Measurements from ENCODE around the gene COL23A1.

COL23A1 gene

DNA sequence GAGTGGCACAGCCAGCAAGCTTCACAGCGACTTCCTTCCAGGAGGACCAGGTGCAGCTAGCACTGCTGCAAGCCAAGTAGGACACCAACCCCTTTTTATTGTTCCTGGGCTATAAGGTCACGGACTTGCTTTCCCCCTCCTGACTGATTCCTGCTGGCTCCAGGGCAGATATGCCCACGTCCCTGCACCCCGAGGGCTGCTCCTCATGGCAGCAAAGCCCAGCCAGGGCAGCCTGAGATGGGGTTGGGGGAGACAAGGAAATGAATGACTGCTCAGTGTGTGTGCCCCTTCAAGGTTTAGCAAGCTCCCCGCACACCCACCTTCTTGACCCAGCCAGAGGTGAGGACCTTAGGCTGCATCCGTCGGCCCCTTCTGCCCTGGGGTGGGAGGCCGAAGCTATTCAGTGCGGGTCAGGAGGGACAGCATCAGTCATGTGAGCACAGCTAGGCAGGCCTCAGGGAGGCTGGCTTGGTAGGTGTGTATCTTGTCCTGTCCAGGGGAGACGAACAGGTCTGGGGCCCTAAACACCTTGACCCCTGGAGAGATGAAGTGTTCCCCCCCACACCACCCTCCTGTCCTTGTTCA lies 221.4 kb downstream of the COL23A1 start:
- in situ Hi-C loops (cut with MboI; ENCODE audit: low sequenced_read_pairs): no loop called here

DNA sequence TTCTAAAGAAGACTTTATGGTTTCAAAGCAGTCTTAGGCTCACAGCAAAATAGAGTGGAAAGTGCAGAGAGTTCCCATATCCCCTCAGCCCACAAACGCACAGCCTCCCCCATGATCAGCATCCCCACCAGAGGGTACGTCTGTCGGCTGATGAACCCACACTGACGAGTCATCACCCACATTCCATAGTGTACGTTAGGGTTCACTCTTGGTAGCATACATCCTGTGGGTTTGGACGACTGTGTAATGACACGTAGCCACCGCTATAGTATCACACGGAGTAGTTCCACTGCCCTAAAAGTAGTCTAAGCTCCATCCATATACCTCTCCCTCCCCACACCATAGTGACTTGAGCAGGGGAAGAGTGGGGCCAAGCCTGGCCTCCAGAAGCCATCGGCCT lies 221.9 kb downstream of the COL23A1 start:
- in situ Hi-C loops (cut with MboI; ENCODE audit: low sequenced_read_pairs): no loop called here

DNA sequence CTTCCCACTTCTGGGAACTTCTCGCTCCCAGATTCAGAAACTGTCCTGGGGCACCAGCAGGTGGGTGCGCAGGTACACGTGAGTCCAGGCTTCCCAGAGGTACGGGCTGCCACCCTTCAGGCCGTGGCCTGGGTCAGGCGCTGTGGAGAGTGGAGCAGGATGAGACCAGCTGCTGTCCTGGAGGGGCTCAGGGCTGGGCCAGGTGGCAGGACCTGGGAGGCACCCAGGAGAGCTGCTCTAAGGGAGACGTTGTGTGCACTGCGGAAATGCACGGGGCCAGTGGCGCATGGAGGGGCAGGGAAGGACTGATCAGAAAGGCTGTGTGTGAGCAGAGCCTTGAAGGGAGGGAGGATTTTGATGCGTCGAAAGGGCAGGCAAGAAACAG lies 222.5 kb downstream of the COL23A1 start:
- in situ Hi-C loops (cut with MboI; ENCODE audit: low sequenced_read_pairs): no loop called here

DNA sequence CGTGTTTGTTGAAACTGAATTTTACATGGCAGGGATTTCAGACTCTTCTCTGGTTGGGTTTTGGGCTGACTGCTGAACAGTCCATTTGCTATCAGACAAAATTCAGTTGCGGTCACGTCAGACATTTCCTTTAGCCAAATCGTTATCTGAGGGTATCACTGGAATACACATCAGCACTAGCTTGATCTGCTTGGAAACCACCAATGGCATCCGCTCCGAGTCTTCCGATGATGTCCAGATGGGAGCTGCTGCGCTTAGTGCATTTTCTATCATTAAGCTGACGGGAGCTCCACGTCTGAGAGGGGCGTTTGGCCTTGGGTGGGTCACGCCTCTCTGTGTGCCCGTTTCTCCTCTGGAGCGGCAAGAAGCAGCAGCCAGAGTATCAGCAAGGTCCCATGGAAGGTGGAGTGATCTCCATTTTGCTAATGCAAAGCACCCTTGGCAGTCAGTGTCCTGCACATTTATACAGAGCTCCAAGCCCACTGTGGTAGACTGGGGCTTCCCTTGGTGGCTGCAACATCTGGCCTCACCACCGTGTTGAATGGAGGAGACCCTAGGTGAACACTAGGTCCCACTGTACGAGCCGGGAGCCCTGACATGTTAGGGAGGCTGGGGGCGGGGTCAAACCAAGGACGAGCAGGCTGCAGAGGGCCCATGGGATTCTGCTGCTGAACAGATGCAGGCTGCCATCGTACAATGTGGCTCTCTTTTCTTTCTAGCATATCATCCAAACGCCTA lies 223.0 kb downstream of the COL23A1 start:
- in situ Hi-C loops (cut with MboI; ENCODE audit: low sequenced_read_pairs): no loop called here

DNA sequence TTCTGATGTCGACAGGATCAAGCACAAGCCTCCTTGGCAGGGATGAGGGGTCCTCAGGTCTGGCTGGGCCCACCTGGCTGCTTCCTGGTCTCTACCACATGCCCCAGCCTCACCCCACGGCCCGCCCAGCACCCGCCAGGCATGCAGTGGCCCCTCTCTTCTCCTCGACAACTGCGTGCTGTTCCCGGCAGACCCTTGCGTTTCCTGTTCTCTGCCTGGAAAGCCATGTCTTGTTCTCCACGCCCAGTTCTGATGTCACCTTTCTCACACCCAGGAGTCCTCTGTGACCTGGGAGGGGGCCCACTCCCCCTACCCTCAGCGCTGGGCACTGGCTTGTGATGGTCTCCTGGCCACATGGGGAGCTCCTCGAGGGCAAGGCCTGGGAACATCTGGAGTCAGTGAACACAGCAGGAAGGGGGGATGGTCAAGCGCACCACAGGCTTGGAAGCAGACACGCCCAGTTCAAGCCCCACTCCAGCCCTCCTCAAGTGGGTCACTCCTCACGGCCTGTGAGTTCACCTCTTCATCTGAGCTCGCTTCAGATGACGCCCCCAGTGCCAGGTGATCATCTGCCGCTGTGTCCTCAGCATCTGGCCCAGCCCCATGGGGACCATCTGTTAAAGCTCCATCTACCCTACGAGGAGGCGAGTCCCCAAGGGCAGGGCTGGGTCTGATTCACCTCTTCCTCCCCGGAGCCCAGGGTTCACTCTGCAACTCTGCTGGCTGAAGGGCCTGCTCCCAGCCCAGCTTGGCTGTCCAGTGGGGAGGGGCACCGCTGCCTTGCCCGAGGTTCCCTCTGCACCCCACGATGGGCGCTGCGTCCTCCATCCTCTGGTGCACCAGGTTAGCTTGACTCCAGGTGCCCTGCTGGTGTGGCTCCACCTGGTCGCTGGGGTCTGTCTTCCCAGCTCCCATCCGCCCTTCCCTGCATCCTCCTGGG lies 224.4 kb downstream of the COL23A1 start:
- in situ Hi-C loops (cut with MboI; ENCODE audit: low sequenced_read_pairs): no loop called here

DNA sequence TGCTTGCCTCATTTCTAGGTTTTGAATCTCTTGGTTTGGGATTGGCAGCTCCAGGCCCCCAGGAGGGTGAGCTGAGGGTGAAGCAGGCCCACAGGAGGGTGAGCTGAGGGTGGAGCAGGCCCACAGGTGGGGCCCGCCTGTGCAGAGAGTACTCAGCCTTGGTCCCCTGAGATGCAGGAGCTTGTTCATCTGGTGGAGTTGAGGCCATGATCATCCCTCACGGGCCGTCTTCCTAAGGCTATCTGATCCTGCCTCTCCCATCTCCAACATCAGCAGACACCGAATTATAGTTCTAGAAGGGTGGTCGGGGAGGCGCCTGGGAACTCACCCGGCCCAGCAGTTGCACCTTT lies 225.9 kb downstream of the COL23A1 start:
- in situ Hi-C loops (cut with MboI; ENCODE audit: low sequenced_read_pairs): no loop called here

DNA sequence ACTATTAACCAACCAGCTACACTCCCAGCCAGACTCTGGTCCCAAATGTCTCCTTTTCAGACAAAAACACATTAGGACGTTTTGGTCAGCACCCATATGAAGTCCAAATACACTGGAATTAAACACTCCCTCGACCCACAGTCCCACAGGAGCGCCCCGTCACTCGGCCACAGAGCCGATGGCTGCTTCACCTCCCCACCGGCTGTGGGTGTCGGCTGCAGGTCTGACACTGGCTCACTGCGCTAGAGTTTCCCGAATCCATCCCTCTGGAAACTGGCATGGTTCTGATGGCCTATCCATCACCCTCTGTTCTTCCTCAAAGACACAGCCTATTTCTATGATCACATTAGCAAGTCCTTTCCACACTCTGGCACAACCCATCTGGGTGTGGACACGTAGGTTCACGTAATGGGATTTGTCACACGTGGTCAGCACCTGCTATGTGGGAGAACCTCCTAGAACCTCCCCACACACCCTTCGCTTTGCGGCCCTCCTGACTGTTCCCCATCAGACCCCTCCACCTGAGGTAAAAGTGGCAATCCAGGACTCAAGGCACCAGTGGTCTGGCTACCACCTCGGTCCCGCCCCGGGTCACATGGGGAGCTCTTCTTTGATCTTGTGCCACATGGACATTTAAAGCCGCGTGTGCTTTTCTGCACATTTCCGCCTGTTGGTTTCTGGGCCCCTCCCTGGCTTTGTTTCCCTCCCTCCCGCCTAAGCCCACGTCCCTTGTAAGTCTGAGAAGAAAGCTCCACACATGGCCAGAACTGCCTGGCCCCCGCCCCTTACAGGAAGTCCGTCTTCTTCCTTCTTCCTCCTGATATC lies 226.5 kb downstream of the COL23A1 start:
- in situ Hi-C loops (cut with MboI; ENCODE audit: low sequenced_read_pairs): no loop called here

DNA sequence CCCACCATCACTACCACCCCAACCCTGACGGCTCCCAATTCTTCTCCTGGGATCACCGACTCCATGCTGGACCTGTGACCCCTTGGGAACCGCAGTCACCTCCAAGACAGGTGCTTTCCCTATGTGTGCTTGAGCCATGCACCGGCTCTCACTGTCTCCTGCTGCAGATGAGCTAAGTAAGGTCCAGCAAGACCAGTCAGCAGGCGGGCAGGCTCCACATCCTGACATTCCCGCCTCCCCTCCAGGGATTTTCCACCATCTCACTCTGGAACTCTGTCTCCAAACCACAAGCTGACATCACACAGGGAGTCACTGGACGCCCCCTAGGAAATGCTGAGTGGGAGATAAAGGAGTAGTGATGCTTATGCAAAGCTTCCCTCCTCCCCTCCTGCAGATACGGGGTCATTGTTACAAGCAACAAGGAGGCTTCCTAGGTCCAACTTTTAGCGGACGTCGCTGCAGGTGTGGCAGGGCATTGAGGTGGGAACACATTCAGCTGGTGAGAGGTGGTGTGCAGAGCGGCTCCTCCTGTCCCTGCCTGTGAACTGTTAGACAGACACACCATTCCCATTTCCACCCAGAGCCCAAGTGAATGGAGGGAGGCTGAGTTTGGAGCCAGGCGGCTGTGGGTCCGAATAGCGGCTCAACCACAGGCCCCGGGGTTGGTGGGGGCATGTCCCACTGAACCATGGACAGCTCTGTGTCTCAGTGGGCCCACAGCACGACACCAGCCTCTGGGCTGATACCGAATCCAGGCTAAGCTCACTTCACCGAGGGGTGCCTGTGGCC lies 228.3 kb downstream of the COL23A1 start:
- in situ Hi-C loops (cut with MboI; ENCODE audit: low sequenced_read_pairs): no loop called here

DNA sequence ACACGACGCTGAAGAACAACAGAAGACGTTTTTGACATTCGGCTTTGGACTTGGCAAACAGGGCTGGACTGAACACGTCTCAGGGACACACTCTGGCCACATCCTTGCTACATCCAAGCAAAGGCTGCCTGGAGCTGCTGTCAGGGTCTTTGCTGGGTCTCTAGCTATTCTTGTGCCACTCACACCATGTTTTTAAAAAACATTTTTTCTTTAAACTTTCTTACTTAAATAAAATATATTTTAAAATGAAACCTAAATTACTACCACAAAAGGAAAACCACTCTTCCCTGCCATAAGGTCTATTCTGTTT lies 229.3 kb downstream of the COL23A1 start:
- in situ Hi-C loops (cut with MboI; ENCODE audit: low sequenced_read_pairs): no loop called here

DNA sequence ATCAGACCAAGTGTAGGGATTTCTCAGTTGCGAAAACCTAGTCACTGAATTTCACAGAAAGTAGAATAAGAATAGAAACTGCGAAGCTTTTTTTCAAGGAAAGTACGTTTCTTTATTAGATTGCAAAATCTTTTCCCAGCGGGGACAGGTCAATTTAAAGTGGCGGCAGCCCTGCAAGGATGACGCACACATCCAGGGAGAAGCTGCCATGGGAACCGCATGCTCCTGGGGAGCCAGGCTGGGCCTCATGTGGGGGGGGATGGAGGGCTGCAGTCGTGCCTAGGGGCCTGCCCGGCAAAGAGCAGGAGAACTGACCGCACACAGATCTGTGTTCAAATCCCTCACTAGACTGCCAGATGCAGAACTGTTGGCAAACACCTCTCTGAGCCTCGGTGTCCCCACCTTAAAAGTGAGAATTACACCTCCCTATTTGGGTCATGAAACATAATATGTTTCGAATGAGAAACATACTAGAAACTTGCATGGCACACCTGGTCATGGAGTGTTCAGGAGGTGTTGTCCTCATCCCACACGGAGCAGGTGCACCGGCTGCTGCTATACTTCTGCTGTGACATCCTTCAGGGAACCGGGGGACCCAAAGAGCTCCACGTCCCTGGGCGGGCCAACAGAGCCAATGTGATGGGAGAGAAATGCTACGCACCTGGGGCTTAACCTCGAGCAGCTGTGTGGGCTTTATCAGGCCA lies 229.8 kb downstream of the COL23A1 start:
- in situ Hi-C loops (cut with MboI; ENCODE audit: low sequenced_read_pairs): no loop called here

DNA sequence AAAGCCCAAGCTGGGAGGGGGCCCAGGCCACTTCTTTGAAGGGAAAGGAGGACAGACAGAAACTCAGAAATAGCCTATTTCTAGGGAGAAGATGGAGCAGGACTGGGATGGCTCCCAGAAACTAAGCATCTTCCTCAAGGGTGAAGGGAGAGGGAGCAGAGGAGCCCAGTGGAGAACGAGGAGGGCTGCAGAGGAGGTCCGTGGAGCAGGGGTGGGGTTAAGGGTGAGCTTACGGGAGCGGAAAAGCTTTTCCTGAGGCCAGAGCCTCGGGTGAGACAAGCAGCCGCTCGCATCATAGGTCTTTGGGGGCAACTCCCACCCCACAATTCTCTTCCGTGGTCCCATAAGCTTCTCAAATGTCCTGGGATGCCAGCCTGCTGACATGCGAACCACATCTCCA lies 230.5 kb downstream of the COL23A1 start:
- in situ Hi-C loops (cut with MboI; ENCODE audit: low sequenced_read_pairs): no loop called here

DNA sequence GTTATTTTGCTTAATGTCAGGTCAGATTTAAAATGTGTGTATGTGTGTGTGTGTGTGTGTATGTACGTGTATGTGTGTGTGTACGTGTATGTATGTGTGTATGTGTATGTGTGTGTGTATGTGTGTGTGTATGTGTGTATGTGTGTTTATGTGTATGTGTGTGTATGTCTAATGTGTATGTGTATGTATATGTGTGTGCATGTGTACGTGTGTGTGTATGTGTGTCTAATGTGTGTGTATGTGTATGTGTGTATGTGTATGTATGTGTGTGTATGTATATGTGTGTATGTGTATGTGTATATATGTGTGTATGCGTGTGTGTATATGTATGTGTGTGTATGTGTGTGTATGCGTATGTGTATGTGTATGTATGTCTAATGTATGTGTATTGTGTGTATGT lies 232.5 kb downstream of the COL23A1 start:
- in situ Hi-C loops (cut with MboI; ENCODE audit: low sequenced_read_pairs): no loop called here

DNA sequence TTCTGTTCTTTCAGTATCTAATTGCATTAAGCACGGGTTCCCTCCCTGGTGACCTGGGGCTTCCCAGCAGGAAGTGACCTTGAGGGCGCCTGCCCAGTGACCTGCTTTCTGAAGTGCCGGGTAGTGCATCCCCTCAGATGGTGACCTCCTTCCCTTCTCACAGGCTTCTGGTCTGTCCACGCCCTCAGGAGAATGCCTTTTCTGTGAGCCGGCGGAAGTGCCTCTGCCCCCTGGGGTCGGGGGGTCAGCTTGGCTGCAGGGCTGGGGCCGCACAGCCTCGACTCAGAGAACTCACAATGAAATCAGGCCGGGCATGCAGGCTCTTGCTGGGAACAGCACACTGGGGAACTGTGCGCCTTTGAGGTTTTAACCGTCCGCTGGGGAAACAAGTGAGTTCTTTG lies 233.1 kb downstream of the COL23A1 start:
- in situ Hi-C loops (cut with MboI; ENCODE audit: low sequenced_read_pairs): no loop called here

DNA sequence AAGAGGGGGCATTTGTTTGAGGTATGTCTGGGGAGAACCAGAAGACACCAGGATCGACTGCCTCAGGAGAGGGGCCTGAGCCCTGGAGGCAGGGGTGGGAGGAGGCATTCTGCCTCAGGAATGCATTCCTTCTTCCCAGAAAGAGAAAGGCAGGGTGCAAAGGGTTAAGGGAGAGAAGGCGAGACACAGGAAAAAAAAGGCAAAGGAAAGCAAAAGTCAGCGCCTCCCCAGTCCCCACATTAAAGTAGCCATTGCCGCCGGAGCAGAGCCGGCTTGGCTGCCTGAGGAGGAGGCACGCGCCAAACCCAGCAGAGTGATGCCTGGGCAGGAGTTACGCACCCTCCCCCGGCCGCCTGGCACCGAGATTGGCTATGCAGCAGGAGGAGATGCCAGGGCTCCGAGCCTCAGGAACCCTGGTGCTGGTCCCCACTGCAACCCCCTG lies 233.7 kb downstream of the COL23A1 start:
- in situ Hi-C loops (cut with MboI; ENCODE audit: low sequenced_read_pairs): no loop called here

DNA sequence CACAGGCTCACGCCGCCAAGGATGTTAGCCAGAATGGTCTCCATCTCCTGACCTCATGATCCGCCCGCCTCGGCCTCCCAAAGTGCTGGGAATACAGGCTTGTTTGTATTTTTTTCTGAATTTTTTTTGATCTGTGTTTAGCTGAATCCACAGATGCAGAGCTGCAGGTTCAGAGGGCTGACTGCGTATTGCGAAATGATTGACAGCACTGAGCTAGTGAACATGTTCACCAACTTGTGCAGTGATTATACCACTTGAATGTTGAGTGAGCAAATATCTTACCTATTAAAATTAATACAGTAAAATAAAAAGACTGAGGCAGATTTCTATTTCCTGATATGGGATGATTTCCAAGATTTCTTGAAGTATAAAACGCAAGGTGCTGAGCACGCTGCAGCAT lies 234.5 kb downstream of the COL23A1 start:
- in situ Hi-C loops (cut with MboI; ENCODE audit: low sequenced_read_pairs): no loop called here

DNA sequence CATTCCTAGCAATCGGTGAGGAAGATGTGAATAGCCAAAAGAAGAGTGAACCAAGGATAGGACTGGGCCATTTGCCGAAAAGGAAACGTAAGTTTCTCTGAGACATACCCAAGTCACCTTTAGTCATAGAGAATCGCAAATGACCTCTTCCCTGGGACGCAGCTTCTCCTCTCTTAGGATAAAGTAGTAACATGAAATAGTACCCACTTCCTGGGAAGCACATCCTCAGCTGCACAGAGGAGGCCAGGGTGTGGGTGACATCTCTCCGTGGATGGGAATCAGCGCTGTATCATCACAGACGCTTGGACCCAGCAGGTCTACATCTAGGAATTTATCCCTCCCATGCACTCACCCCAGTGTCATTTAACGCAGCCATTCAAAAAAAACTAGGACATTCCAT lies 236.7 kb downstream of the COL23A1 start:
- in situ Hi-C loops (cut with MboI; ENCODE audit: low sequenced_read_pairs): no loop called here

DNA sequence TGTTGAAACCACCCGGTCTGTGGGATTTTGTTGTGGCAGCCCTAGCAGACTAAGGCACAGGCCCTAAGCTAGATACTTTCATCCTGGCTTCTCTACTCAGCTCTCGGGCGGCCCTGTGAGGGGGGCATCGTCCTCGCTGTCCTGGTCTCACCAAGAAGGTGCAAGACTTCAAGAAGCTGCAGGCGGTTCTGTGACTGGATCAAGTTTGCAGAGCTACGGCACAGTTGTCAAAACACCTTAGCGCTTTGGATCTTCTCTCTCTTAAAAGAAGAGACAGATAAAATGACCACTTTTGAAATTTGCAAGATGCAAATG lies 238.2 kb downstream of the COL23A1 start:
- in situ Hi-C loops (cut with MboI; ENCODE audit: low sequenced_read_pairs): no loop called here

DNA sequence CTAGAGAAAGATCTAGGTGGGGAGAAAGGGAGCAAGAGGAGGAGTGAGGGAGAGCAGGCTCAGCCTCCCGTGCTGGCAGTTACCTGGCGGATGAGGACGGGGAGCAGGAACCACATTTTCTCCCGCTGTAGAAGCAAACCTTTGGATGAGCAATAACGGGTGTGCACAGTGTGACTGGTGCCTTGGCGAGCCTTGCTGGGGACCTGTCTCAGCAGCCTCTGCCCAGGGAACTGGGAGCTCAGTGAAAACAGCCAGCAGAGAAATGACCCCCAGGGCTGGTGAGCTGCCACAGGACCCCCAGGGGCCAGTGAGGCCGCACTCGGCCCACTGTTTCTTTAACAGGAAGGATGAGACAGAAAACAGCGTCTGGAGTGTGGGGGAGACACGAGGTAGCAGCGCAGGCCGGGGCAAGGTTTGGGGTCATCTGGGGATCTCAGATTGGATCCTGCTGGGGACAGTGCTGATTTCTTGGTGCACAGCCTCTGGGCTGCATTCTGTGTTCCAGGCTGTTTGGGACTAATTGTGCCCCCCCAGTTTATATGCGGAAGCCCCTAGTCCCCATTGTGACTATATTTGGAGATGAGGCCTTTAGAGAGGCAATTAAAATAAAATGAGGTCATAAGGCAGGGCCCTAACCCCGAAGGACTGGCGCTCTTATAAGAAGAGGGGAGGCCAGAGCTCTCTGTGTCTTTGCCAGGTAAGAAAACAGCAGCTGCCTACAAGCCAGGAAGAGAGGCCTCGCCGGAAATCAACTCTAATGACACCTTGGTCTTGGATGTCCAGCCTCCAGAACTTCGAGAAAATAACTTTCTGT lies 238.8 kb downstream of the COL23A1 start:
- in situ Hi-C loops (cut with MboI; ENCODE audit: low sequenced_read_pairs): no loop called here

Data from HL-60/S4 treated with phorbol 12-myristate 13-acetate at 8.2 ng/mL for 4 days and 3 days (cell line).